Measurements from ENCODE around the gene ZNF576. TPM values are rescaled to one million over a fixed set of nuclear protein-coding genes. Genes with fewer than 3 reads are reported as not detected.

Gene ZNF576
- total and polyA plus RNA-seq, 2 of the 13 experiments (the other 11 are each of a cell fraction or from before 2014, with no cell fraction given), result 7.2 to 9.6 TPM

- no peak for TF ChIP-seq SOX13 (IDR thresholded peaks at IDR 0.05)
- peak in 1 of 2 experiments; percentile 12; a peak in 1 of 4 replicates for TF ChIP-seq SOX13 (CRISPR knock-in tag; conservative IDR thresholded peaks at IDR 0.05 in 1 of 2, IDR thresholded peaks at IDR 0.05 in 1 of 2)
- peak; percentile 52; the same call in 1 of the 2 replicates for TF ChIP-seq ERF (CRISPR knock-in tag; IDR thresholded peaks at IDR 0.05)
- no peak for TF ChIP-seq FUBP1 (CRISPR knock-in tag; IDR thresholded peaks at IDR 0.05; ENCODE audit: borderline replicate concordance)
- TF ChIP-seq ZNF792 (CRISPR knock-in tag; IDR thresholded peaks at IDR 0.05), result 0 out of 2 replicates have a peak, but pooled peaks have one; percentile 20
- TF ChIP-seq, protein P1, sequence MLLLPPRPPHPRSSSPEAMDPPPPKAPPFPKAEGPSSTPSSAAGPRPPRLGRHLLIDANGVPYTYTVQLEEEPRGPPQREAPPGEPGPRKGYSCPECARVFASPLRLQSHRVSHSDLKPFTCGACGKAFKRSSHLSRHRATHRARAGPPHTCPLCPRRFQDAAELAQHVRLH (CRISPR knock-in tag; IDR thresholded peaks at IDR 0.05; ENCODE audit: borderline replicate concordance, low read depth), result no peak
- TF ChIP-seq RNF2 (conservative IDR thresholded peaks at IDR 0.05; ENCODE audit: low read depth), result no peak
- no peak for TF ChIP-seq ZNF724P (CRISPR knock-in tag; IDR thresholded peaks at IDR 0.05; ENCODE audit: borderline replicate concordance)
- TF ChIP-seq EHMT2 (IDR thresholded peaks at IDR 0.05; ENCODE audit: borderline replicate concordance, low read depth, low read length), result no peak
- TF ChIP-seq KMT2A (CRISPR knock-in tag; IDR thresholded peaks at IDR 0.05), result peak; percentile 16; the same call in 1 of the 2 replicates
- TF ChIP-seq ZNF367 (CRISPR knock-in tag; IDR thresholded peaks at IDR 0.05; ENCODE audit: borderline replicate concordance), result no peak
- TF ChIP-seq KDM2A (CRISPR knock-in tag; IDR thresholded peaks at IDR 0.05; ENCODE audit: borderline replicate concordance, low read depth), result peak; percentile 92; the same call in 1 of the 2 replicates
- TF ChIP-seq, protein P2, sequence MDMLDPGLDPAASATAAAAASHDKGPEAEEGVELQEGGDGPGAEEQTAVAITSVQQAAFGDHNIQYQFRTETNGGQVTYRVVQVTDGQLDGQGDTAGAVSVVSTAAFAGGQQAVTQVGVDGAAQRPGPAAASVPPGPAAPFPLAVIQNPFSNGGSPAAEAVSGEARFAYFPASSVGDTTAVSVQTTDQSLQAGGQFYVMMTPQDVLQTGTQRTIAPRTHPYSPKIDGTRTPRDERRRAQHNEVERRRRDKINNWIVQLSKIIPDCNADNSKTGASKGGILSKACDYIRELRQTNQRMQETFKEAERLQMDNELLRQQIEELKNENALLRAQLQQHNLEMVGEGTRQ (IDR thresholded peaks at IDR 0.05; ENCODE audit: low read depth, low read length), result no peak
- TF ChIP-seq, protein P2 (CRISPR knock-in tag; IDR thresholded peaks at IDR 0.05; ENCODE audit: borderline replicate concordance), result no peak
- 0 out of 2 replicates have a peak, but pooled peaks have one; percentile 41 for TF ChIP-seq ZNF451 (CRISPR knock-in tag; IDR thresholded peaks at IDR 0.05)
- no peak for TF ChIP-seq CHD4 (IDR thresholded peaks at IDR 0.05; ENCODE audit: borderline replicate concordance, low read length)
- TF ChIP-seq CENPBD1 (CRISPR knock-in tag; IDR thresholded peaks at IDR 0.05; ENCODE audit: borderline replicate concordance, low read depth), result no peak
- no peak for TF ChIP-seq ZSCAN29 (CRISPR knock-in tag; conservative IDR thresholded peaks at IDR 0.05)
- no peak for TF ChIP-seq ZNF766 (CRISPR knock-in tag; IDR thresholded peaks at IDR 0.05; ENCODE audit: borderline replicate concordance)
- TF ChIP-seq KDM5A (IDR thresholded peaks at IDR 0.05; ENCODE audit: borderline replicate concordance, low read length), result peak; percentile 99
- no peak for TF ChIP-seq MBNL3 (CRISPR knock-in tag; conservative IDR thresholded peaks at IDR 0.05)
These were observed at the start of gene ZNF576, which contains the start of gene IRGQ (continued) for GRCh38 chr19:43595999-43596841.
